ENCODE data around the gene RASL10B.

Gene RASL10B

DNA sequence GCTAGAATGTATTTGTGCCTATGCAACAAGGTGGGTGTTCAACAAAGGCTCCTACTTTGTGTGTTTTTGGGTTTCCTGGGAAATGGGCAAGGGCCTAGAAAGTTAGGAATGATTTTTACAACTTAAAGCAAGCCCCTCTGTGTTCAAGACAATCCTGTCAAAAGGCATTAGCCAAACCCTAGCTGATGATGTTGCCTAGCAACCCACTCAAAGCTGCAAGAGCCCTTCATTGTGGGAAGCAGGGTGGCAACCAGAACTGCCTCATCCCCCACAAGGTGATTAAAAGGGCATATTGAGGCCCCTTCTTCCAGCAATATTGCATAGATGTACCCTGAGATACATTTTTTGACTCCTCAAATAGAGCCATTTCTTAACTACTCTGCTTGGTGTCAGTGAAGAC, 16.0 kb upstream of the RASL10B start:
- TF ChIP-seq, protein P1, sequence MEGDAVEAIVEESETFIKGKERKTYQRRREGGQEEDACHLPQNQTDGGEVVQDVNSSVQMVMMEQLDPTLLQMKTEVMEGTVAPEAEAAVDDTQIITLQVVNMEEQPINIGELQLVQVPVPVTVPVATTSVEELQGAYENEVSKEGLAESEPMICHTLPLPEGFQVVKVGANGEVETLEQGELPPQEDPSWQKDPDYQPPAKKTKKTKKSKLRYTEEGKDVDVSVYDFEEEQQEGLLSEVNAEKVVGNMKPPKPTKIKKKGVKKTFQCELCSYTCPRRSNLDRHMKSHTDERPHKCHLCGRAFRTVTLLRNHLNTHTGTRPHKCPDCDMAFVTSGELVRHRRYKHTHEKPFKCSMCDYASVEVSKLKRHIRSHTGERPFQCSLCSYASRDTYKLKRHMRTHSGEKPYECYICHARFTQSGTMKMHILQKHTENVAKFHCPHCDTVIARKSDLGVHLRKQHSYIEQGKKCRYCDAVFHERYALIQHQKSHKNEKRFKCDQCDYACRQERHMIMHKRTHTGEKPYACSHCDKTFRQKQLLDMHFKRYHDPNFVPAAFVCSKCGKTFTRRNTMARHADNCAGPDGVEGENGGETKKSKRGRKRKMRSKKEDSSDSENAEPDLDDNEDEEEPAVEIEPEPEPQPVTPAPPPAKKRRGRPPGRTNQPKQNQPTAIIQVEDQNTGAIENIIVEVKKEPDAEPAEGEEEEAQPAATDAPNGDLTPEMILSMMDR (IDR thresholded peaks at IDR 0.05; ENCODE audit: extremely low read depth, insufficient read depth, missing control alignments) = no peak
- no peak for DNase-seq (ENCODE audit: low spot score)

DNA sequence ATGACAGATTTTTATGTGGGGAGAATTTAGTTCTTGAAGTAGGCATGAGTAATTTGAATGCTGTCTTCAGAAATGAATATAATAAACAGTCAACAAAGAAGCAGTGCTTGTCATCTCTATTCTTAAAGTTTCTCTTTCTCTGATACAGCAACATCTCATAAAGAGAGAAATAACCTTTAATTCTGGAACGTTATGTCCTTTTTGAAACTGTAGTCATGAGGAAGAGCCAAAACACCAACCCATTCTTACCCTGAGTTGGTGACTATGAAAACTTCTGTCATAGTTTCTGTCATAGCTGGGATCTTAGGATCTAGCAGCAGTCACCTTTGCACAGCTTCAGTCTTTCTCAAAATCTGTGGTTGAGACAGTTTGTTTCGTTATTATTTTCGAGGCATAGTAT, 15.3 kb upstream of the RASL10B start:
- TF ChIP-seq, protein P1 (IDR thresholded peaks at IDR 0.05; ENCODE audit: extremely low read depth, insufficient read depth, missing control alignments) = no peak
- in situ Hi-C loops (cut with MboI; ENCODE audit: low pct_unique_long_range_greater_than_20kb, low sequenced_read_pairs, unreplicated experiment) = no loop called here
- no peak for DNase-seq (ENCODE audit: low spot score)

More for the DNA sequence above, 16.0 kb upstream of the RASL10B start:
- in situ Hi-C loops (cut with MboI; ENCODE audit: low pct_unique_long_range_greater_than_20kb, low sequenced_read_pairs, unreplicated experiment) = no loop called here

DNA sequence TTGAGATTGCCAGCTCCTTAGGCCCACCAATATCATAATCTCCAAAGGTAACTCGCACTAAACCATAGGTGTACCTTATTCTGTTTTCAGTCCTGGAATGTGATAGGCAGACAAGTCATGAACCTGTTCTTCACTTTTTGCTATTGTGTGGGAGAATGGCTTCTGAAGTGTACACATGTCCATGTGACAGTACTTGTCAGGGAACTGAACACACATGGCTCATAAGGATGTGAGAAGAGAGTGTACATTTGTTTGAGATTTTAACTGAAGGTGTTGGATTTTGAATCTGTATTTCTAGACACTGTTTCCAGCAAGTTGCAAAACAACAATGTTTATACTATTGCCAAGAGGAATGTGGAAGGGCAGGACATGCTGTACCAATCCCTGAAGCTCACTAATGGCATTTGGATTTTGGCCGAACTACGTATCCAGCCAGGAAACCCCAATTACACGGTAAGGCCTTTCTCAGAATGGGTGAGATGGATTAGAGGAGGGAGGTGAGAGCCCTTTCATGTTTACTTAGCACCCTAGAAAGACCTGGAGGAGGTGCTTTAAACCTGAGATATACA, 14.5 kb upstream of the RASL10B start:
- DNase-seq (ENCODE audit: low spot score) = no peak
- TF ChIP-seq, protein P1 (IDR thresholded peaks at IDR 0.05; ENCODE audit: extremely low read depth, insufficient read depth, missing control alignments) = no peak
- in situ Hi-C loops (cut with MboI; ENCODE audit: low pct_unique_long_range_greater_than_20kb, low sequenced_read_pairs, unreplicated experiment) = no loop called here

DNA sequence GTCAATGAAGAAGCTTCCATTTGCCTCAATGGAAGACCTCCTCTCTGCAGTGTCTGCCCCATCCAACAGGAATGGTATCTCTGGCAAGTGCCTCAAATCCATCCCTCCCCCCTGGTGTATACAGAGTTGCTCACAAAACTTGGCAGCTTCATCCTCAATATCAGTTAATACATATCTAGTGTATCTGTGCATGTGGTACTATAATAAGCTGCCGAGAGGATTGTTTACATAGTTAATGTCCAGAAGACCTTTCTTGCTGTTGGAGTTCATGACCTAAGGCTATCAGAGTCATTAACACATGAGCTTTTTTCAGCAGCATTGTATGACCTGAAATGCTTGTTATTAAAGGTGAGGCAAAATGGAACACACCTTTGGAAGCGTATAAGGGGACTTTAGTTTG, 14.0 kb upstream of the RASL10B start:
- TF ChIP-seq, protein P1 (IDR thresholded peaks at IDR 0.05; ENCODE audit: extremely low read depth, insufficient read depth, missing control alignments) = no peak
- in situ Hi-C loops (cut with MboI; ENCODE audit: low pct_unique_long_range_greater_than_20kb, low sequenced_read_pairs, unreplicated experiment) = no loop called here
- no peak for DNase-seq (ENCODE audit: low spot score)

DNA sequence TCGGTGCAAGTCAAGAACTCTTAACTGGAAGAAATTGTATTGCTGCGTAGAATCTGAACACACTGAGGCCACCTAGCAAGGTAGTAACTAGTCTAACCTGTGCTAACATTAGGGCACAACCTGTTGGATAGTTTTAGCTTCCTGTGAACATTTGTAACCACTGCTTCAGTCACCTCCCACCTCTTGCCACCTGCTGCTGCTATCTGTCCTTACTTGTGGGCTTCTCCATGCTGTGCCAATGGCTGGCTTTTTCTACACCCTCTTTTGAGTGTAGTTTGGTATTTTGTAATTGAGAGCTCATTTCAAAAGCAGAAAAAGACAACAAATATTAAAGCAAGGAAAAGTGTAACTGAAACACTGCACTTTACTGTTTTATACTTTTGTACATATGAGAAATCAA, 7.7 kb upstream of the RASL10B start:
- in situ Hi-C loops (cut with MboI; ENCODE audit: low pct_unique_long_range_greater_than_20kb, low sequenced_read_pairs, unreplicated experiment) = no loop called here
- no peak for DNase-seq (ENCODE audit: low spot score)
- TF ChIP-seq, protein P1 (IDR thresholded peaks at IDR 0.05; ENCODE audit: extremely low read depth, insufficient read depth, missing control alignments) = no peak

DNA sequence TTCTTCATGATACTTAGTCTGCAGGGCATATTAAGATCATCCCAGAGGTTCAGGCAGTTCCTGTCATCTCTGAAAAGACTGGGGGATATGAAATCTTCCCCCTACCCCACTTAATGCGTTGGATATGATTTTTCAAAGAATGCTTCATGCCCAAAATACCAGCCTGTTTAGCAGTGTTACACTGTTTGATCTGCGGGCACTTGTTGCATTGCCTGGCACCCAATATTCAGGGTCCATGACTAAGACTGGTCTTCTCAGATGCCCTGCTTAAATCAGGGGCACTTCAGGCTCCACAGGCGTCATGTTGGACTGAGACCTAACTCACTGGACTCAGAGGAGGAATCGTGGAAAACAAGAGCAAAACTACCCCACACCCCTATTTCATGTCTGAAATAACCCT, 6.4 kb upstream of the RASL10B start:
- TF ChIP-seq, protein P1 (IDR thresholded peaks at IDR 0.05; ENCODE audit: extremely low read depth, insufficient read depth, missing control alignments) = no peak
- in situ Hi-C loops (cut with MboI; ENCODE audit: low pct_unique_long_range_greater_than_20kb, low sequenced_read_pairs, unreplicated experiment) = loop anchor here (25.0 kb wide), 1 partner anchor 113 kb away; no protein-coding TSS in a partner anchor

DNA sequence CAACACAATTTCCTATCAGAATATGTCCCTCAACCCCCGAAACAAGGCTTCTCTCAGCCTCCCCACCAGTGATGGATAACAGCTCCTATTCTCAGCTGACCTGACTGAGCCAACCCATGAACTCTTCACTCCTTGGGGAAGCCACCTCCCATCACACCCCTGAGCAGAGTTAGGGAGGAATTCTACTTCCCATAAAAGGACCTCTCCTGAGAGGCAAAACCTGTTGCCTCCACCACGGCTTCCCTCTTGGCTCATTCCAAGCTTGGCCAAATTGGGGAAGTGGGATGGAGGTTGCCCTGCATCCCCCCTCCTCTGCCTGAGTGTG, 5.7 kb upstream of the RASL10B start:
- DNase-seq (ENCODE audit: low spot score) = no peak
- in situ Hi-C loops (cut with MboI; ENCODE audit: low pct_unique_long_range_greater_than_20kb, low sequenced_read_pairs, unreplicated experiment) = loop anchor here (25.0 kb wide), 1 partner anchor 113 kb away; no protein-coding TSS in a partner anchor
- TF ChIP-seq, protein P1 (IDR thresholded peaks at IDR 0.05; ENCODE audit: extremely low read depth, insufficient read depth, missing control alignments) = no peak

More for the DNA sequence above, 6.4 kb upstream of the RASL10B start:
- DNase-seq (ENCODE audit: low spot score) = no peak
